Measurements from ENCODE around the gene LRPAP1.
"Not testable (repeated sequence)": the region's sequence is repeated elsewhere in the genome, so short reads cannot be mapped to it uniquely, and the experiment has no call there.

GRCh38 chr4:3544259-3545025 is 12.2 kb upstream of the LRPAP1 start:
- TF ChIP-seq CTCF, POLR2A, POLR2AphosphoS5, EP300 (IDR thresholded peaks at IDR 0.05): not testable (repeated sequence)

Data from stomach (tissue), 4 donors.